Measurements from ENCODE around the gene AACS. TPM values are rescaled to one million over a fixed set of nuclear protein-coding genes. Genes with fewer than 3 reads are reported as not detected.
"Not testable (repeated sequence)": the region's sequence is repeated elsewhere in the genome, so short reads cannot be mapped to it uniquely, and the experiment has no call there.

AACS gene
- total RNA-seq, 1 donor from 2014 or later, result 32.0 TPM

- DNase-seq (ENCODE audit: low read depth, low spot score), result no peak
Measured at GRCh38 chr12:125091401-125091800, 26.2 kb downstream of the AACS start.

GRCh38 chr12:125092108-125092871 is 27.1 kb downstream of the AACS start:
- no peak for DNase-seq (ENCODE audit: low read depth, low spot score)

GRCh38 chr12:125092872-125093680 is 27.8 kb downstream of the AACS start:
- DNase-seq (ENCODE audit: low read depth, low spot score), result no peak

- DNase-seq (ENCODE audit: low read depth, low spot score), result no peak
Measured at GRCh38 chr12:125093681-125094330, 28.6 kb downstream of the AACS start.

- no peak for DNase-seq (ENCODE audit: low read depth, low spot score)
Measured at GRCh38 chr12:125096894-125097293, 31.7 kb downstream of the AACS start.

GRCh38 chr12:125097427-125097826 is 32.2 kb downstream of the AACS start:
- DNase-seq (ENCODE audit: low read depth, low spot score), result no peak

- no peak for DNase-seq (ENCODE audit: low read depth, low spot score)
Measured at GRCh38 chr12:125098676-125099408, 33.6 kb downstream of the AACS start.

GRCh38 chr12:125099409-125099782 is 34.2 kb downstream of the AACS start:
- DNase-seq (ENCODE audit: low read depth, low spot score), result no peak

GRCh38 chr12:125100551-125101434 is 35.6 kb downstream of the AACS start:
- DNase-seq (ENCODE audit: low read depth, low spot score), result no peak

GRCh38 chr12:125104982-125105381 is 39.7 kb downstream of the AACS start:
- DNase-seq (ENCODE audit: low read depth, low spot score), result no peak

- no peak for DNase-seq (ENCODE audit: low read depth, low spot score)
Measured at GRCh38 chr12:125105600-125105999, 40.4 kb downstream of the AACS start.

GRCh38 chr12:125110641-125111360 is 45.6 kb downstream of the AACS start:
- DNase-seq (ENCODE audit: low read depth, low spot score), result no peak

- no peak for DNase-seq (ENCODE audit: low read depth, low spot score)
Measured at GRCh38 chr12:125111403-125111802, 46.2 kb downstream of the AACS start.

GRCh38 chr12:125112614-125113013 is 47.4 kb downstream of the AACS start:
- not testable (repeated sequence) for DNase-seq (ENCODE audit: low read depth, low spot score)

- DNase-seq (ENCODE audit: low read depth, low spot score), result no peak
Measured at GRCh38 chr12:125113263-125113662, 48.0 kb downstream of the AACS start.

GRCh38 chr12:125113789-125114188 is 48.6 kb downstream of the AACS start:
- DNase-seq (ENCODE audit: low read depth, low spot score), result no peak

- DNase-seq (ENCODE audit: low read depth, low spot score), result no peak
Measured at GRCh38 chr12:125114365-125115141, 49.3 kb downstream of the AACS start.

GRCh38 chr12:125120566-125120965 is 55.3 kb downstream of the AACS start:
- DNase-seq (ENCODE audit: low read depth, low spot score), result no peak

- DNase-seq (ENCODE audit: low read depth, low spot score), result no peak
Measured at GRCh38 chr12:125121106-125121505, 55.9 kb downstream of the AACS start.

All from pulmonary artery endothelial cell (primary cell).